ENCODE measurements around the gene TMEM214.

The TMEM214 gene

DNA sequence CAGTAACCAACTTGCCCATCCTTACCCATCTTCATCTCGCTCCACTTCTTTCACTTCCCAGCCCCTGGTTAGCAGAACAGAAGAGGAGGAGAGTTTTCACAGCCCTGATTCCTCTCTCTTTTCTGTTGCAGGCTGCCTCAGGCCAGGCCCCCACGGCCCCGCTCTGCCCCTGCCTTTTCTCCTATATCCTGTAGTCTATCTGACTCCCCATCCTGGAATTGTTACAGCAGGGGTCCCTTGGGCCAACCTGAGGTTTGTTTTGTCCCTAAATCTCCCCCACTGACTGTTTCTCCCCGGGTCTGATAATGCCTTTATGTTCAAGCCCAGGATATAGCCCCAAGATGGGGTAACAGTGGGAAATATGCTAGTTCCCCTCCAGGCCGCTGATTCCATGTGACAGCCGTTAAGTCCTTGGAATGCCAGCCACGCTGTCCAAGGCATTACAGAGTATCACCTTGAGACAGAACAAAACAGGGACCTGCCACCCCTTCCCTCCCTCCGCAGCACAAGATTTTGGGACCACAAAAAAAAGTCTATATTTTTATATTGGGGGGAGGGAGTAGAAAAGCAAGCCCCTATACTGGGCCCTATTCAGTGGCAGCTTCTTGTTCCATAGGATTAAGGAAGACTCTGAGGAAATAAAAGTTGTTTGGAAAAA lies 37.3 kb downstream of the TMEM214 start:
- H3K27ac ChIP-seq (replicated peaks), result no peak overlapping the region
- H3K4me3 ChIP-seq (replicated peaks; ENCODE audit: insufficient read depth, low read length), result peak overlapping the region; percentile 92

DNA sequence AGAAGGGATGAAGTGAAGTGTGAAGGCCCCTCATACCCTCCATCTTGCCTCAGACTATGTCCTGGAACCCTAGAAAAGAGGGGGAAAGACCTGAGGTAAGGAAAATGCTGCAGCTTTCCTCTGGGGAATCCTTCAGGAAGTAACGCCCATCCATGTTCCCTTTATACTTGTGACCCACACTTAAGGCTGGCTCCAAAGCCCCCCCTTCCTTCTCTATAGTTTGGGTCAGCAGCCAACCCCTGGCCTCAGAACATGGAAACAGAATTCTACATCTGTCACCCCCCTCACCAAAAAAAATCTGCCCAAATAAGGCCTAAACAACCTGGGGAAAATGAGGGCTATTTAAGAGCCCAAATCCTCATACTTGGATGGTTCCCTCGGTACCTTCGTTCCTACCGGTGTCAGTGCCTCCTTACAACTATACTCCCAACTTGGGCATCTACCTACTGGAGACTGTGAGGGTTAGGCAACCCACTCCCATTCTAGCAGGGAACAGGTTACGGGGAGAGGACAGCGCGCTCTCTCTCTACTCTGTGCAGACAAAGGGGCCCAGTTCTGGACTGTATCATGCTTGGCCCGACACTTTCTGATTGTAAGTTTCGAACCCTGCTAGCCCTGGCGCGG lies 38.0 kb downstream of the TMEM214 start:
- no peak for DNase-seq (ENCODE audit: low read depth in 1 of 2, low spot score in 1 of 2)
- peak overlapping the region; percentile 92 for H3K4me3 ChIP-seq (replicated peaks; ENCODE audit: insufficient read depth, low read length)
- TF ChIP-seq SPI1 (IDR thresholded peaks at IDR 0.05; ENCODE audit: borderline replicate concordance, low read depth), result no peak
- no peak for TF ChIP-seq GABPA (IDR thresholded peaks at IDR 0.05; ENCODE audit: low read depth)
- TF ChIP-seq, protein P1, sequence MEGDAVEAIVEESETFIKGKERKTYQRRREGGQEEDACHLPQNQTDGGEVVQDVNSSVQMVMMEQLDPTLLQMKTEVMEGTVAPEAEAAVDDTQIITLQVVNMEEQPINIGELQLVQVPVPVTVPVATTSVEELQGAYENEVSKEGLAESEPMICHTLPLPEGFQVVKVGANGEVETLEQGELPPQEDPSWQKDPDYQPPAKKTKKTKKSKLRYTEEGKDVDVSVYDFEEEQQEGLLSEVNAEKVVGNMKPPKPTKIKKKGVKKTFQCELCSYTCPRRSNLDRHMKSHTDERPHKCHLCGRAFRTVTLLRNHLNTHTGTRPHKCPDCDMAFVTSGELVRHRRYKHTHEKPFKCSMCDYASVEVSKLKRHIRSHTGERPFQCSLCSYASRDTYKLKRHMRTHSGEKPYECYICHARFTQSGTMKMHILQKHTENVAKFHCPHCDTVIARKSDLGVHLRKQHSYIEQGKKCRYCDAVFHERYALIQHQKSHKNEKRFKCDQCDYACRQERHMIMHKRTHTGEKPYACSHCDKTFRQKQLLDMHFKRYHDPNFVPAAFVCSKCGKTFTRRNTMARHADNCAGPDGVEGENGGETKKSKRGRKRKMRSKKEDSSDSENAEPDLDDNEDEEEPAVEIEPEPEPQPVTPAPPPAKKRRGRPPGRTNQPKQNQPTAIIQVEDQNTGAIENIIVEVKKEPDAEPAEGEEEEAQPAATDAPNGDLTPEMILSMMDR (IDR thresholded peaks at IDR 0.05; ENCODE audit: insufficient read depth, low read length), result no peak
- H3K27ac ChIP-seq (replicated peaks), result peak overlapping the region; percentile 74
- no peaks in the 10 kb centered on the region for H3K27me3 ChIP-seq (ENCODE audit: insufficient read depth, poor library complexity, severe bottlenecking)

More for the DNA sequence above, 37.3 kb downstream of the TMEM214 start:
- DNase-seq (ENCODE audit: low read depth in 1 of 2, low spot score in 1 of 2), result no peak
- TF ChIP-seq POLR2AphosphoS5 (IDR thresholded peaks at IDR 0.05; ENCODE audit: low read depth), result no peak
- TF ChIP-seq GABPA (IDR thresholded peaks at IDR 0.05; ENCODE audit: low read depth), result no peak
- TF ChIP-seq, protein P2, sequence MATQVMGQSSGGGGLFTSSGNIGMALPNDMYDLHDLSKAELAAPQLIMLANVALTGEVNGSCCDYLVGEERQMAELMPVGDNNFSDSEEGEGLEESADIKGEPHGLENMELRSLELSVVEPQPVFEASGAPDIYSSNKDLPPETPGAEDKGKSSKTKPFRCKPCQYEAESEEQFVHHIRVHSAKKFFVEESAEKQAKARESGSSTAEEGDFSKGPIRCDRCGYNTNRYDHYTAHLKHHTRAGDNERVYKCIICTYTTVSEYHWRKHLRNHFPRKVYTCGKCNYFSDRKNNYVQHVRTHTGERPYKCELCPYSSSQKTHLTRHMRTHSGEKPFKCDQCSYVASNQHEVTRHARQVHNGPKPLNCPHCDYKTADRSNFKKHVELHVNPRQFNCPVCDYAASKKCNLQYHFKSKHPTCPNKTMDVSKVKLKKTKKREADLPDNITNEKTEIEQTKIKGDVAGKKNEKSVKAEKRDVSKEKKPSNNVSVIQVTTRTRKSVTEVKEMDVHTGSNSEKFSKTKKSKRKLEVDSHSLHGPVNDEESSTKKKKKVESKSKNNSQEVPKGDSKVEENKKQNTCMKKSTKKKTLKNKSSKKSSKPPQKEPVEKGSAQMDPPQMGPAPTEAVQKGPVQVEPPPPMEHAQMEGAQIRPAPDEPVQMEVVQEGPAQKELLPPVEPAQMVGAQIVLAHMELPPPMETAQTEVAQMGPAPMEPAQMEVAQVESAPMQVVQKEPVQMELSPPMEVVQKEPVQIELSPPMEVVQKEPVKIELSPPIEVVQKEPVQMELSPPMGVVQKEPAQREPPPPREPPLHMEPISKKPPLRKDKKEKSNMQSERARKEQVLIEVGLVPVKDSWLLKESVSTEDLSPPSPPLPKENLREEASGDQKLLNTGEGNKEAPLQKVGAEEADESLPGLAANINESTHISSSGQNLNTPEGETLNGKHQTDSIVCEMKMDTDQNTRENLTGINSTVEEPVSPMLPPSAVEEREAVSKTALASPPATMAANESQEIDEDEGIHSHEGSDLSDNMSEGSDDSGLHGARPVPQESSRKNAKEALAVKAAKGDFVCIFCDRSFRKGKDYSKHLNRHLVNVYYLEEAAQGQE (IDR thresholded peaks at IDR 0.05; ENCODE audit: insufficient replicate concordance, low read depth), result no peak
- TF ChIP-seq SPI1 (IDR thresholded peaks at IDR 0.05; ENCODE audit: borderline replicate concordance, low read depth), result no peak
- TF ChIP-seq, protein P1 (IDR thresholded peaks at IDR 0.05; ENCODE audit: insufficient read depth, low read length), result no peak
- H3K27me3 ChIP-seq (ENCODE audit: insufficient read depth, poor library complexity, severe bottlenecking), result no peaks in the 10 kb centered on the region

DNA sequence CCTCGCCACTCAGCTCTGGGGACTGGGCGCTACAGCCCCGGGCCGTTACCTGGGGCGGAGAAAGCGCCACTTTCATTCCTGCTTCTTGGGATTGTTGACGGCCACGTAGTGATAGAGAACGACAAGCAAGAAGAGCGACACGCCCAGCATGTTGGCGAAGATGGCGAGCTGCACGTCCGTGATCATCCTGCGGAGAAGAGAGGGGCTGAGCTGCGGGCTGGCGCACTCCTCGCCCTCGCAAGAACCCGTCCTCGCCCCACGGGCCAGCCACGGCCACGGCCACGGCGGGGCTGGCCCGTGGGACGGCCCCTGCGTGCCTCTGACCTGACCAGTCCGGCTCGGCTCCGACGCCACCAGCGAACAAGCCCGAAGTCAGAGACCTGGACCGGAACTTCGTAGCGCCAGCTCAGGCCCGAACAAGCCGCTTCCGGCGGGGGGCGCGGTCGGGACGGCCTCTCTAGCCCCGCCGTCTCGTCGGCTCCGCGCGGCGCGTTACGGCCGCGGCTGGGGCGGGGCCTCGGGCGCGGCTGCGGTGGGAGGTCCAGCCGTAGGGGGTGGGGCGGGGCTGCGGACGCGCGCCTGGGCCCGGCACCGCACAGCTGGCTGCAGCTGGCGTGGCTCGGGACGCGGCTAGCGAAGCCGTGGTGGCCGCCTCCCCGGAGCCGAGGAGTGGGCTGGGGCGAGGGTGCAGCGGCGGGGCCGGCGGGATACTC lies 38.7 kb downstream of the TMEM214 start, which contains the start of gene OST4:
TSS of gene OST4 (minus strand) at position 378 of the 713 bp plus-strand sequence.
- Histone ChIP-seq H3K27me3 (ENCODE audit: insufficient read depth, poor library complexity, severe bottlenecking) (no peaks in the 10 kb centered on the region), H3K27ac (replicated peaks) (peak within 1 kb of the TSS; percentile 74)

More for the DNA sequence above, 38.7 kb downstream of the TMEM214 start, which contains the start of gene OST4:
- H3K4me3 ChIP-seq (replicated peaks; ENCODE audit: insufficient read depth, low read length), result peak within 1 kb of the TSS; percentile 92
- TF ChIP-seq POLR2AphosphoS5 (IDR thresholded peaks at IDR 0.05; ENCODE audit: low read depth), result peak; percentile 70; the same call in 1 of the 2 replicates
- TF ChIP-seq, protein P2 (IDR thresholded peaks at IDR 0.05; ENCODE audit: insufficient replicate concordance, low read depth), result no peak
- TF ChIP-seq GABPA (IDR thresholded peaks at IDR 0.05; ENCODE audit: low read depth), result peak; percentile 89
- DNase-seq (ENCODE audit: low read depth in 1 of 2, low spot score in 1 of 2), result peak; percentile 88 to 89

All from HL-60 (cell line).